Gastrocnemius medialis (tissue), 4 donors: ENCODE measurements around the gene ADCY7. TPM values are rescaled to one million over a fixed set of nuclear protein-coding genes. Genes with fewer than 3 reads are reported as not detected.

ENCODE experiments used
- ATAC-seq, 2 donors: fragments of 150-250 bp; one replicate each; pipeline ENCODE4 v1.9.1; 2016
- DNase-seq, 2 donors: peaks; one replicate each; pipeline ENCODE4 v3.0.0-alpha.2; 2019
- H3K27ac ChIP-seq, 4 donors: fragments of 200-600 bp; sonication (generic); 1 replicate in 1 of 4; 2 replicates in 3 of 4; pipeline ENCODE4 v1.5.1; 2016 to 2018; ENCODE audit warnings: mild to moderate bottlenecking in 2 of 4, moderate library complexity in 1 of 4
- H3K27me3 ChIP-seq, 3 donors: fragments of 200-600 bp; sonication (generic) in 2 of 3; 1 replicate in 1 of 3; 2 replicates in 2 of 3; pipeline versions ENCODE4 v1.5.1 to v1.6.0; 2016 to 2019; ENCODE audit warnings: mild to moderate bottlenecking in 1 of 3, moderate library complexity in 1 of 3
- H3K36me3 ChIP-seq, 2 donors: fragments of 200-600 bp; sonication (generic) in 1 of 2; one replicate each; pipeline ENCODE4 v1.5.1; 2017 to 2018
- H3K4me1 ChIP-seq, 2 donors: fragments of 200-600 bp; sonication (generic) in 1 of 2; one replicate each; pipeline ENCODE4 v1.5.1; 2016 to 2017; ENCODE audit warnings: mild to moderate bottlenecking in 2 of 2
- H3K4me3 ChIP-seq, 4 donors: fragments of 200-600 bp; sonication (generic) in 3 of 4; 1 replicate in 1 of 4; 2 replicates in 3 of 4; pipeline ENCODE4 v1.5.1; 2016 to 2019; ENCODE audit warnings: mild to moderate bottlenecking in 2 of 4
- H3K9me3 ChIP-seq, 3 donors: fragments of 200-600 bp; sonication (generic) in 2 of 3; 1 replicate in 1 of 3; 2 replicates in 2 of 3; pipeline ENCODE4 v1.5.1; 2016 to 2019
- CTCF ChIP-seq, 5 experiments: fragments of 450-650 bp in 3 of 5; fragments of 200-600 bp in 2 of 5; sonication (generic) in 2 of 5; IDR thresholded peaks in 4 of 5; conservative IDR thresholded peaks in 1 of 5; 1 replicate in 4 of 5; 2 replicates in 1 of 5; pipeline ENCODE4 v1.5.1; 2016 to 2019; ENCODE audit warnings: antibody characterized with exemption in 5 of 5, mild to moderate bottlenecking in 3 of 5, moderate library complexity in 3 of 5
- POLR2A ChIP-seq, 2 donors: fragments of 450-650 bp; IDR thresholded peaks; one replicate each; pipeline ENCODE4 v1.6.1; 2017; ENCODE audit warnings: antibody characterized with exemption in 2 of 2, mild to moderate bottlenecking in 2 of 2, moderate library complexity in 2 of 2
- in situ Hi-C, 4 donors: fragments of 200-750 bp; cut with MboI; loops; one replicate each; pipeline versions ENCODE4 v1.15.0 to v1.8.0; 2017; ENCODE audit warnings: low sequenced_read_pairs in 4 of 4
- intact Hi-C: fragments of 100-400 bp; cut with DNase I; formaldehyde crosslinking; loops from one replicate; pipeline ENCODE4 v1.15.1; 2023; ENCODE audit warnings: low total_unique reads
- total RNA-seq, 4 donors: library from RNA; depleted of rRNA; stranded (reverse); fragments of >200 nt; gene quantifications; one replicate each; pipeline versions ENCODE4 v1.1.0 to v1.2.3, GENCODE V29; 2016

Gene ADCY7
- total RNA-seq, 4 donors from 2014 or later: 0.90 to 7.3 (median 2.6) TPM

GRCh38 chr16:50320310-50320709 is 54.0 kb downstream of the ADCY7 start:
- intact Hi-C loops (no loop called here), in situ Hi-C loops (no loop called here)
- Histone ChIP-seq H3K9me3 (no peaks in the 10 kb centered on the region), H3K4me3 (no peak overlapping the region), H3K36me3 (peaks cover 10 to 77% of the 10 kb centered on the region in 2 donors), H3K27me3 (no peaks in the 10 kb centered on the region), H3K4me1 (no peaks in the 10 kb centered on the region), H3K27ac (no peak overlapping the region)
- ATAC-seq: no peak
- DNase-seq: no peak
- TF ChIP-seq POLR2A (IDR thresholded peaks at IDR 0.05) (no peak), CTCF (IDR thresholded peaks at IDR 0.05 in 4 of 5, conservative IDR thresholded peaks at IDR 0.05 in 1 of 5) (no peak)

GRCh38 chr16:50322333-50322732 is 56.0 kb downstream of the ADCY7 start:
- no peak overlapping the region for H3K27ac ChIP-seq
- no peaks in the 10 kb centered on the region for H3K4me1 ChIP-seq
- H3K36me3 ChIP-seq: peaks cover 10 to 76% of the 10 kb centered on the region in 2 donors
- no peak for TF ChIP-seq CTCF (IDR thresholded peaks at IDR 0.05 in 4 of 5, conservative IDR thresholded peaks at IDR 0.05 in 1 of 5)
- TF ChIP-seq POLR2A (IDR thresholded peaks at IDR 0.05): no peak
- DNase-seq: no peak
- no peak for ATAC-seq
- H3K4me3 ChIP-seq: no peak overlapping the region
- in situ Hi-C loops (no loop called here), intact Hi-C loops (no loop called here)
- no peaks in the 10 kb centered on the region for H3K27me3 ChIP-seq
- H3K9me3 ChIP-seq: no peaks in the 10 kb centered on the region

- ATAC-seq: peak; percentile 33 to 73
- in situ Hi-C loops: no loop called here
- Histone ChIP-seq H3K9me3 (no peaks in the 10 kb centered on the region), H3K36me3 (peaks cover 7 to 75% of the 10 kb centered on the region in 2 donors), H3K27me3 (no peaks in the 10 kb centered on the region), H3K27ac (peak overlapping the region in 1 of 4 donors; percentile 18), H3K4me1 (no peaks in the 10 kb centered on the region), H3K4me3 (no peak overlapping the region)
- no peak for TF ChIP-seq CTCF (IDR thresholded peaks at IDR 0.05 in 4 of 5, conservative IDR thresholded peaks at IDR 0.05 in 1 of 5)
- TF ChIP-seq POLR2A (IDR thresholded peaks at IDR 0.05): no peak
- DNase-seq: peak in 1 of 2 donors; percentile 25
- intact Hi-C loops: no loop called here
These were observed 57.1 kb downstream of the ADCY7 start for GRCh38 chr16:50323335-50324011.

- H3K36me3 ChIP-seq: peaks cover 1 to 67% of the 10 kb centered on the region in 2 donors
- no peak overlapping the region for H3K27ac ChIP-seq
- DNase-seq (no peak), ATAC-seq (no peak)
- intact Hi-C loops: no loop called here
- in situ Hi-C loops: no loop called here
- no peaks in the 10 kb centered on the region for H3K27me3 ChIP-seq
- no peaks in the 10 kb centered on the region for H3K4me1 ChIP-seq
- H3K9me3 ChIP-seq: no peaks in the 10 kb centered on the region
- no peak for TF ChIP-seq CTCF (IDR thresholded peaks at IDR 0.05 in 4 of 5, conservative IDR thresholded peaks at IDR 0.05 in 1 of 5)
- no peak for TF ChIP-seq POLR2A (IDR thresholded peaks at IDR 0.05)
- no peak overlapping the region for H3K4me3 ChIP-seq
These were observed 58.0 kb downstream of the ADCY7 start for GRCh38 chr16:50324345-50324744.

- H3K4me1 ChIP-seq: no peaks in the 10 kb centered on the region
- H3K27ac ChIP-seq: no peak overlapping the region
- H3K9me3 ChIP-seq: no peaks in the 10 kb centered on the region
- ATAC-seq (no peak), DNase-seq (no peak)
- peaks cover 0 to 50% of the 10 kb centered on the region in 2 donors for H3K36me3 ChIP-seq
- intact Hi-C loops (no loop called here), in situ Hi-C loops (no loop called here)
- H3K27me3 ChIP-seq: no peaks in the 10 kb centered on the region
- H3K4me3 ChIP-seq: no peak overlapping the region
- TF ChIP-seq CTCF (IDR thresholded peaks at IDR 0.05 in 4 of 5, conservative IDR thresholded peaks at IDR 0.05 in 1 of 5) (no peak), POLR2A (IDR thresholded peaks at IDR 0.05) (no peak)
These were observed 59.9 kb downstream of the ADCY7 start for GRCh38 chr16:50326264-50326663.
